Amniotic stem cell (primary cell): ENCODE measurements around the gene PCDH7.

ENCODE experiments used
- DNase-seq: peaks from one replicate; lab custom pipeline; 2025; lab: John Stamatoyannopoulos, UW

PCDH7 gene, protein sequence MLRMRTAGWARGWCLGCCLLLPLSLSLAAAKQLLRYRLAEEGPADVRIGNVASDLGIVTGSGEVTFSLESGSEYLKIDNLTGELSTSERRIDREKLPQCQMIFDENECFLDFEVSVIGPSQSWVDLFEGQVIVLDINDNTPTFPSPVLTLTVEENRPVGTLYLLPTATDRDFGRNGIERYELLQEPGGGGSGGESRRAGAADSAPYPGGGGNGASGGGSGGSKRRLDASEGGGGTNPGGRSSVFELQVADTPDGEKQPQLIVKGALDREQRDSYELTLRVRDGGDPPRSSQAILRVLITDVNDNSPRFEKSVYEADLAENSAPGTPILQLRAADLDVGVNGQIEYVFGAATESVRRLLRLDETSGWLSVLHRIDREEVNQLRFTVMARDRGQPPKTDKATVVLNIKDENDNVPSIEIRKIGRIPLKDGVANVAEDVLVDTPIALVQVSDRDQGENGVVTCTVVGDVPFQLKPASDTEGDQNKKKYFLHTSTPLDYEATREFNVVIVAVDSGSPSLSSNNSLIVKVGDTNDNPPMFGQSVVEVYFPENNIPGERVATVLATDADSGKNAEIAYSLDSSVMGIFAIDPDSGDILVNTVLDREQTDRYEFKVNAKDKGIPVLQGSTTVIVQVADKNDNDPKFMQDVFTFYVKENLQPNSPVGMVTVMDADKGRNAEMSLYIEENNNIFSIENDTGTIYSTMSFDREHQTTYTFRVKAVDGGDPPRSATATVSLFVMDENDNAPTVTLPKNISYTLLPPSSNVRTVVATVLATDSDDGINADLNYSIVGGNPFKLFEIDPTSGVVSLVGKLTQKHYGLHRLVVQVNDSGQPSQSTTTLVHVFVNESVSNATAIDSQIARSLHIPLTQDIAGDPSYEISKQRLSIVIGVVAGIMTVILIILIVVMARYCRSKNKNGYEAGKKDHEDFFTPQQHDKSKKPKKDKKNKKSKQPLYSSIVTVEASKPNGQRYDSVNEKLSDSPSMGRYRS (N-terminal part only)

DNA sequence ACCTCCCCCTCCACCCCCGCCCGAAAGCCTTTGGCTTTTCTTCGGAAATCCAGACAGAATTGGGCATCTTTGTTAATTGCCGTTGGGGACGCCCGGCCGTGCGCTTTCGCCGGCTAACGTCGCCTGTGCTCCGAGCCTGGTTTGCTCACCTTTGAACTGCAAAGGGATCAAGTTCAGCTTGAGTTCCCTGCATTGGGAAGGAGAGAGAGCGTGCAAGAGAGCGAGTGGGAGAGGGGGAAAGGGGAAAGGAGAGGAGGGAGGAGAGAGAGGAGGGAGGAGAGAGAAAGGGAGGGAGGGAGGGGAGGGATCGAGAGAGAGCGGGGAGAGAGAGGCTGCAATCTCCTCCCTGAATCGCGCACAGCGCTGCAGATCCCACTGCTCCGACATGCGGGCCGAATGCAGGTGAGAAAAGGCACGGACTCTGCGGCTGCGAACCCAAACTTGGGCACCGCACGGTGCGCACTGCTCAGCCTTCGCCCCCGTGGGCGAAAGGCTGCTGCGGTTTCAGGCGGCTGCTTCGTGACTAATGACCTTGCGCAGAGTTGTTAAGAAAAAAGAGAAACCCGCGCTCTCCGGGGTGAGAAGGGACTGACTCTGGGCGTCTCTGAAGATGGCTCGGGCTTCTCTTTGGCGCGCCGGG, at the start of gene PCDH7:
Gene PCDH7 (plus strand): TSS at position 349 of the 640 bp plus-strand sequence. CDS start 1,054 bp downstream, outside the sequence.
- peak; percentile 75 for DNase-seq

DNA sequence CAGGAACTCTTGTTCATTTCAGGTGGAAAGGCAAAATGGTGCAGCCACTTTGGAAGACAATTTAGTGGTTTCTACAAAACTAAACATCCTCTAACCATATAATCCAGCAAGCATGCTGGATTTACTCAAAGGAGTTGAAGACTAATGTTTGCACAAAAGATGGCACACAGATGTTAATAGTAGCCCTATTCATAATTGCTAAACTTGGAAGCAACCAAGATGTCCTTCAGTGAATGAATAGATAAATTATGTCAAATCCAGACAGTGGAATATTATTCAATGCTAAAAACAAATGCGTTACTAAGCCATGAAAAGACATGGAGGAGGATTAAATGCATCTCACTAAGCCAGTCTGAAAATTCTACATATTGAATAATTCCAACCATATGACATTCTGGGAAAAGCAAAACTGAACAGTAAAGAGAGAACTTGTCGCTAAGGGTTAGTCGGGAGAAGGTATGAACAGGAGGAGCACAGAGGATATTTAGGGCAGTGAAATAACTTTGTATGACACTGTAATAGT, 48.2 kb upstream of the PCDH7 start:
- no peak for DNase-seq

DNA sequence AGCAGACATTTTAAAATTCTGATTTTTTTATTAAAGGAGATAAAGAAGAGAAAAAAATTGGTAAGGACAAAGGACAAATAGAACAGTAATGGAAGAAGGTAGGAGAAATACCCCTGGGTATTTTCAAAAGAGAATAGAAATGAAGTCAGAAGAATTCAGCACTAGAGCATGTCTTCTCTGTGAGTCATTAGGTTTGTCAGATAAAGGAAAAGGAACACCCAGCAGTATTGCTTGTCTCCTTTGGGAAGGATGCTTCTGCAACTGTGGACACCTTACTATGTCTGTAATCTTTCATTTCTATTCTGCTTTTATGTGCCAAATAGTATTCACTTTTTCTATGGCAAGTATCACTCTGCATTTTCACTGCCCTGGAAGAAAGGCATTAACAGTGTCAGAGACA, 24.0 kb upstream of the PCDH7 start:
- DNase-seq = no peak

DNA sequence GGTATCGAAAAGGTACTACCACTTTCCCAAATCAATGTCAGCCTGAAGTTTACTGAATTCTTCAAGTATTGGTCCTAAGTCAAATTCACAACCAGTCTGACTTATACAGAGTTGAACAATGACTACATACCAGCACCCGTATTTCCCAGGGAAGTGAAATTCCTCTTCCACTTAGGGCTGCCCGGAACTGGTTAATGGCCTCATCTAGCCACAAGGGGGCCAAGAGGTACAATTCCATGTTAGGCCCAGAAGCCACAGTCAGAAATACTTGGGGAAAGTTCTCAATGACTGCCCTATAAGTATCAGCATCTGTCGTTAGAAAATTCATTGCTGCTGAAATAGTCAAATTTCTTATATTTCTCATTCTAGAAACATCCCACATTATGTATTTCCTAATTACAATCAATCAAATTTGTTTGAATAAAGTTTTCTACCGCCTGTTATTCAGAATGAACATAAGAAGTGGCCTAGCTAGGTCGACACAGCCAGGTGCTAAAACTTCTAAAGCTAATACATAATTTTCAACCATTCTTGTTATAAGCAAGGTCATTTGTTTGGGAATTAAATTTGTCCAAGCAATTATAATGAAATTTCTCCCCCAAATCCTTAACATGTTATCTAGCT, 5.6 kb upstream of the PCDH7 start:
- DNase-seq = peak; percentile 27

DNA sequence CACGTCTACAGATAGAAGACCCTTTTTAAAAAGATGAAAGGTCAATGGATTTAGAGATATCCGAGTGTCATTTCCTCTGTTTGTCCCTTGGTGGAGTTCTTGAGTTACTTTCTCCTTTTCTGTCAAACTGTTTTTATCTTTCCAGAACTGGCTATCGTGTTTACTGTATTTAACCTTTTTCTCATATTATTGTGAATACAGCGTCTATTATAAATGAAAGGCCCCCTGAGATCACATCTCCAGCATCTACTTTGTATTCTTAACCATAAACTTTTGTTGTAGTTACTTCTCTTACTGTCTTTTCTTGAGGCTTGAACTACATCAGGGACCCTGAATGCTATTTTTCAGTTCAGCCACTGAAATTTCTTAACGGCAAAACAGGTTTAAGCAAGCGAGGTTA, 4.0 kb upstream of the PCDH7 start:
- DNase-seq = peak; percentile 13

GRCh38 chr4:30716681-30717207, 3.4 kb upstream of the PCDH7 start:
- no peak for DNase-seq

GRCh38 chr4:30717208-30718020, 2.8 kb upstream of the PCDH7 start:
- DNase-seq = peak; percentile 70

- peak; percentile 29 for DNase-seq
Measured at GRCh38 chr4:30718021-30718542, 2.1 kb upstream of the PCDH7 start.

- peak; percentile 16 for DNase-seq
Measured at GRCh38 chr4:30718641-30719453, 1.3 kb upstream of the PCDH7 start.

GRCh38 chr4:30719454-30720020, 632 bp upstream of the PCDH7 start:
- peak; percentile 44 for DNase-seq

DNA sequence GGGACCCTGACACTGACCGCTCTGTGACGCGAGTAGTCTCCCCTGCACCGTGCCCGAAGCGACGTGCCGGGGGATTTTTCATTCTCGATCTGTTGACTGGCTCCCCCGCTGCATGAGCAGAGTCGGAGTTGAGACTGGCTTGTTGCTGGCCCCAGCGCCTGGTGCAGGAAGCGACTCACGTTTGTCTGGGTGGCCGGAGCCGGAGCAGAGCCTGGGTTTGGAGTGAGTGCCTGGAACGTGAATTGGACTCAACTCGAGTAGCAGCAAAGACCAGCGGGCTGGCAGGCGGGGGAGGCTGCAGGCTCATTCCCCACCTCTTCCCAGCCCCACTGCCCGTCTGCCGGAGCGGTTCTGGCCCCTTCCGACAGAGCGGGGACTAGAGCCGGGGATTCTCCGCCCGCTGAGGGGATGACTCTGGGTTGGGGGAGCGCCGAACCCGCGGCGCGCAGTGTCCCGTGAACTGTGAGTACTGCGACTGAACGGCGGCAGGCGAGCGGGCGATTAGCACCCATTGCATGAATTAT, 554 bp downstream of the PCDH7 start:
- peak; percentile 75 for DNase-seq

DNA sequence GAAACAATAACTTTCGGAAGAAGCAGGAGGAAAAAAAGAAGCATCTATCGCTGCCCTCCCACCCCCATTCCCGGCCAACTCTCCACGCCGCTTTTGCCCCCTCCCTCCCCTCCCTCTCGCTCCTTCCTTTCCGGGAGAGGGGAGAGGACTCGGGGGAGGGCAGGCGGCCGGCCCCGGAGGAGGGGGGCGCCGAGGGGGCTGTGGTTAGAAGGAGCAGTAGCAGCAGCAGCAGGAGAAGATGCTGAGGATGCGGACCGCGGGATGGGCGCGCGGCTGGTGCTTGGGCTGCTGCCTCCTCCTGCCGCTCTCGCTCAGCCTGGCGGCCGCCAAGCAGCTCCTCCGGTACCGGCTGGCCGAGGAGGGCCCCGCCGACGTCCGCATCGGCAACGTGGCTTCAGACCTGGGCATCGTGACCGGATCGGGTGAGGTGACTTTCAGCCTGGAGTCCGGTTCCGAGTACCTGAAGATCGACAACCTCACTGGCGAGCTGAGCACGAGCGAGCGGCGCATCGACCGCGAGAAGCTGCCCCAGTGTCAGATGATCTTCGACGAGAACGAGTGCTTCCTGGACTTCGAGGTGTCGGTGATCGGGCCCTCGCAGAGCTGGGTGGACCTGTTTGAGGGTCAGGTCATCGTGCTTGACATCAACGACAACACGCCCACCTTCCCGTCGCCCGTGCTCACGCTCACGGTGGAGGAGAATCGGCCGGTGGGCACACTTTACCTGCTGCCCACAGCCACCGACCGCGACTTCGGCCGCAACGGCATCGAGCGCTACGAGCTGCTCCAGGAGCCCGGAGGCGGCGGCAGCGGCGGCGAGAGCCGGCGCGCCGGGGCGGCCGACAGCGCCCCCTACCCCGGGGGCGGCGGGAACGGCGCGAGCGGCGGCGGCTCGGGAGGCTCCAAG, 1.3 kb downstream of the PCDH7 start:
- DNase-seq = peak; percentile 10

DNA sequence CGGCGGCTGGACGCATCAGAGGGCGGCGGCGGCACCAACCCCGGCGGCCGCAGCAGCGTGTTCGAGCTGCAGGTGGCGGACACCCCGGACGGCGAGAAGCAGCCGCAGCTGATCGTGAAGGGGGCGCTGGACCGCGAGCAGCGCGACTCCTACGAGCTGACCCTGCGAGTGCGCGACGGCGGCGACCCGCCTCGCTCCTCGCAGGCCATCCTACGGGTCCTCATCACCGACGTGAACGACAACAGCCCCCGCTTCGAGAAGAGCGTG, 1.9 kb downstream of the PCDH7 start:
- DNase-seq = no peak

- no peak for DNase-seq
Measured at GRCh38 chr4:30722359-30723200, 2.4 kb downstream of the PCDH7 start.

DNA sequence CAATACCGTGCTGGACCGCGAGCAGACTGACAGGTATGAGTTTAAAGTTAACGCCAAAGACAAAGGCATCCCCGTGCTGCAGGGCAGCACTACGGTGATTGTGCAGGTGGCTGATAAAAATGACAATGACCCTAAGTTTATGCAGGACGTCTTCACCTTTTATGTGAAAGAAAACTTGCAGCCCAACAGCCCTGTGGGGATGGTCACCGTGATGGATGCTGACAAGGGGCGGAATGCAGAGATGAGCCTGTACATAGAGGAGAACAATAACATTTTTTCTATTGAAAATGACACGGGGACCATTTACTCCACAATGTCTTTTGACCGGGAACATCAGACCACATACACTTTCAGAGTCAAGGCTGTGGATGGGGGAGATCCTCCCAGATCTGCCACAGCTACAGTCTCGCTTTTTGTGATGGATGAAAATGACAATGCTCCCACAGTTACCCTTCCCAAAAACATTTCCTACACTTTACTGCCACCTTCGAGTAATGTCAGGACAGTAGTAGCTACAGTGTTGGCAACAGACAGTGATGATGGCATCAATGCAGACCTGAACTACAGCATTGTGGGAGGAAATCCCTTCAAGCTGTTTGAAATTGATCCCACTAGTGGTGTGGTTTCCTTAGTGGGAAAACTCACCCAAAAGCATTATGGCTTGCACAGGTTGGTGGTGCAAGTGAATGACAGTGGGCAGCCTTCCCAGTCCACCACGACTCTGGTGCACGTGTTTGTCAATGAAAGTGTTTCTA, 3.2 kb downstream of the PCDH7 start:
- no peak for DNase-seq

- DNase-seq = no peak
Measured at GRCh38 chr4:30724247-30724646, 4.1 kb downstream of the PCDH7 start.
